ENCODE data around the gene TCF12. TPM values are rescaled to one million over a fixed set of nuclear protein-coding genes. Genes with fewer than 3 reads are reported as not detected.

Gene TCF12
- total and polyA plus RNA-seq, 4 donors = 17.8 to 158 (median 64.4) TPM

- Histone ChIP-seq H3K9me3 (ENCODE audit: control insufficient read depth, low read length) (no peaks in the 10 kb centered on the region), H3K36me3 (ENCODE audit: control insufficient read depth in 1 of 2, insufficient read depth in 2 of 2, low read length in 1 of 2) (no peaks in the 10 kb centered on the region), H3K4me1 (ENCODE audit: control insufficient read depth in 1 of 2, insufficient read depth in 2 of 2, low read length in 2 of 2) (peaks cover 1 to 2% of the 10 kb centered on the region in 2 donors), H3K27ac (ENCODE audit: low read depth in 1 of 2, low read length in 2 of 2) (no peak overlapping the region), H3K4me3 (ENCODE audit: low read length in 2 of 2) (no peak overlapping the region), H3K27me3 (ENCODE audit: control insufficient read depth in 1 of 2, insufficient read depth in 2 of 2, low read length in 1 of 2) (no peaks in the 10 kb centered on the region)
- 23 to 25% methylated on average over 2 of the region's 2 CpGs for WGBS, 2 donors
- intact Hi-C loops (cut with DNase I) = no loop called here
- DNase-seq (no peak), ATAC-seq (ENCODE audit: low FRiP score) (no peak)
Measured at GRCh38 chr15:57224664-57225063, 306.2 kb downstream of the TCF12 start.

- no peak for DNase-seq
- no peak for ATAC-seq (ENCODE audit: low FRiP score)
- intact Hi-C loops (cut with DNase I) = no loop called here
- H3K4me1 ChIP-seq (ENCODE audit: control insufficient read depth in 1 of 2, insufficient read depth in 2 of 2, low read length in 2 of 2) = peaks cover 0 to 2% of the 10 kb centered on the region in 2 donors
- no peak overlapping the region for H3K4me3 ChIP-seq (ENCODE audit: low read length in 2 of 2)
- 82 to 97% methylated on average over 3 of the region's 3 CpGs for WGBS, 2 donors
- H3K27me3 ChIP-seq (ENCODE audit: control insufficient read depth in 1 of 2, insufficient read depth in 2 of 2, low read length in 1 of 2) = no peaks in the 10 kb centered on the region
- no peaks in the 10 kb centered on the region for H3K36me3 ChIP-seq (ENCODE audit: control insufficient read depth in 1 of 2, insufficient read depth in 2 of 2, low read length in 1 of 2)
- no peak overlapping the region for H3K27ac ChIP-seq (ENCODE audit: low read depth in 1 of 2, low read length in 2 of 2)
- no peaks in the 10 kb centered on the region for H3K9me3 ChIP-seq (ENCODE audit: control insufficient read depth, low read length)
Measured at GRCh38 chr15:57227166-57227565, 308.7 kb downstream of the TCF12 start.

GRCh38 chr15:57227899-57228298, 309.5 kb downstream of the TCF12 start:
- intact Hi-C loops (cut with DNase I) = no loop called here
- ATAC-seq (ENCODE audit: low FRiP score) (no peak), DNase-seq (no peak)
- 58 to 68% methylated on average over 2 of the region's 2 CpGs for WGBS, 2 donors
- peaks cover 0 to 2% of the 10 kb centered on the region in 2 donors for H3K4me1 ChIP-seq (ENCODE audit: control insufficient read depth in 1 of 2, insufficient read depth in 2 of 2, low read length in 2 of 2)
- no peak overlapping the region for H3K27ac ChIP-seq (ENCODE audit: low read depth in 1 of 2, low read length in 2 of 2)
- no peak overlapping the region for H3K4me3 ChIP-seq (ENCODE audit: low read length in 2 of 2)
- H3K27me3 ChIP-seq (ENCODE audit: control insufficient read depth in 1 of 2, insufficient read depth in 2 of 2, low read length in 1 of 2) = no peaks in the 10 kb centered on the region
- no peaks in the 10 kb centered on the region for H3K36me3 ChIP-seq (ENCODE audit: control insufficient read depth in 1 of 2, insufficient read depth in 2 of 2, low read length in 1 of 2)
- no peaks in the 10 kb centered on the region for H3K9me3 ChIP-seq (ENCODE audit: control insufficient read depth, low read length)

- H3K4me1 ChIP-seq (ENCODE audit: control insufficient read depth in 1 of 2, insufficient read depth in 2 of 2, low read length in 2 of 2) = peaks cover 0 to 2% of the 10 kb centered on the region in 2 donors
- no peak overlapping the region for H3K27ac ChIP-seq (ENCODE audit: low read depth in 1 of 2, low read length in 2 of 2)
- no peaks in the 10 kb centered on the region for H3K9me3 ChIP-seq (ENCODE audit: control insufficient read depth, low read length)
- DNase-seq (no peak), ATAC-seq (ENCODE audit: low FRiP score) (no peak)
- 75 to 79% methylated on average over 4 of the region's 4 CpGs for WGBS, 2 donors
- H3K36me3 ChIP-seq (ENCODE audit: control insufficient read depth in 1 of 2, insufficient read depth in 2 of 2, low read length in 1 of 2) = no peaks in the 10 kb centered on the region
- H3K4me3 ChIP-seq (ENCODE audit: low read length in 2 of 2) = no peak overlapping the region
- intact Hi-C loops (cut with DNase I) = no loop called here
- no peaks in the 10 kb centered on the region for H3K27me3 ChIP-seq (ENCODE audit: control insufficient read depth in 1 of 2, insufficient read depth in 2 of 2, low read length in 1 of 2)
Measured at GRCh38 chr15:57228395-57228794, 310.0 kb downstream of the TCF12 start.

- Histone ChIP-seq H3K36me3 (ENCODE audit: control insufficient read depth in 1 of 2, insufficient read depth in 2 of 2, low read length in 1 of 2) (peaks cover 0 to 2% of the 10 kb centered on the region in 2 donors), H3K4me1 (ENCODE audit: control insufficient read depth in 1 of 2, insufficient read depth in 2 of 2, low read length in 2 of 2) (peaks cover 0 to 2% of the 10 kb centered on the region in 2 donors), H3K4me3 (ENCODE audit: low read length in 2 of 2) (no peak overlapping the region), H3K9me3 (ENCODE audit: control insufficient read depth, low read length) (no peaks in the 10 kb centered on the region), H3K27ac (ENCODE audit: low read depth in 1 of 2, low read length in 2 of 2) (no peak overlapping the region), H3K27me3 (ENCODE audit: control insufficient read depth in 1 of 2, insufficient read depth in 2 of 2, low read length in 1 of 2) (no peaks in the 10 kb centered on the region)
- intact Hi-C loops (cut with DNase I) = no loop called here
- DNase-seq = no peak
- no peak for ATAC-seq (ENCODE audit: low FRiP score)
Measured at GRCh38 chr15:57229051-57229450, 310.6 kb downstream of the TCF12 start.

GRCh38 chr15:57231559-57231958, 313.1 kb downstream of the TCF12 start:
- intact Hi-C loops (cut with DNase I) = loop anchor here in 1 of 2 donors (10.0 kb wide), 1 partner anchor 73 kb away; no protein-coding TSS in a partner anchor
- H3K36me3 ChIP-seq (ENCODE audit: control insufficient read depth in 1 of 2, insufficient read depth in 2 of 2, low read length in 1 of 2) = peaks cover 0 to 3% of the 10 kb centered on the region in 2 donors
- peaks cover 0 to 7% of the 10 kb centered on the region in 2 donors for H3K4me1 ChIP-seq (ENCODE audit: control insufficient read depth in 1 of 2, insufficient read depth in 2 of 2, low read length in 2 of 2)
- DNase-seq = no peak
- H3K27ac ChIP-seq (ENCODE audit: low read depth in 1 of 2, low read length in 2 of 2) = no peak overlapping the region
- no peaks in the 10 kb centered on the region for H3K9me3 ChIP-seq (ENCODE audit: control insufficient read depth, low read length)
- WGBS, 2 donors = 97 to 98% methylated on average over 1 of the region's 1 CpG
- H3K4me3 ChIP-seq (ENCODE audit: low read length in 2 of 2) = no peak overlapping the region
- no peaks in the 10 kb centered on the region for H3K27me3 ChIP-seq (ENCODE audit: control insufficient read depth in 1 of 2, insufficient read depth in 2 of 2, low read length in 1 of 2)
- ATAC-seq (ENCODE audit: low FRiP score) = no peak

- Histone ChIP-seq H3K27me3 (ENCODE audit: control insufficient read depth in 1 of 2, insufficient read depth in 2 of 2, low read length in 1 of 2) (no peaks in the 10 kb centered on the region), H3K9me3 (ENCODE audit: control insufficient read depth, low read length) (no peaks in the 10 kb centered on the region), H3K4me1 (ENCODE audit: control insufficient read depth in 1 of 2, insufficient read depth in 2 of 2, low read length in 2 of 2) (peaks cover 0 to 4% of the 10 kb centered on the region in 2 donors), H3K27ac (ENCODE audit: low read depth in 1 of 2, low read length in 2 of 2) (no peak overlapping the region), H3K36me3 (ENCODE audit: control insufficient read depth in 1 of 2, insufficient read depth in 2 of 2, low read length in 1 of 2) (peaks cover 0 to 3% of the 10 kb centered on the region in 2 donors), H3K4me3 (ENCODE audit: low read length in 2 of 2) (no peak overlapping the region)
- intact Hi-C loops (cut with DNase I) = loop anchor here in 1 of 2 donors (10.0 kb wide), 1 partner anchor 71 kb away; no protein-coding TSS in a partner anchor
- ATAC-seq (ENCODE audit: low FRiP score) (no peak), DNase-seq (no peak)
- 84 to 91% methylated on average over 2 of the region's 2 CpGs for WGBS, 2 donors
Measured at GRCh38 chr15:57234156-57234555, 315.7 kb downstream of the TCF12 start.

GRCh38 chr15:57235186-57235585, 316.7 kb downstream of the TCF12 start:
- WGBS, 2 donors = 93 to 96% methylated on average over 4 of the region's 4 CpGs

GRCh38 chr15:57235873-57236272, 317.4 kb downstream of the TCF12 start:
- intact Hi-C loops (cut with DNase I) = loop anchor here in 1 of 2 donors (10.0 kb wide), 1 partner anchor 69 kb away; no protein-coding TSS in a partner anchor

More at GRCh38 chr15:57235186-57235585, 316.7 kb downstream of the TCF12 start:
- no peak overlapping the region for H3K4me3 ChIP-seq (ENCODE audit: low read length in 2 of 2)
- peaks cover 0 to 3% of the 10 kb centered on the region in 2 donors for H3K36me3 ChIP-seq (ENCODE audit: control insufficient read depth in 1 of 2, insufficient read depth in 2 of 2, low read length in 1 of 2)
- no peak for DNase-seq
- H3K27me3 ChIP-seq (ENCODE audit: control insufficient read depth in 1 of 2, insufficient read depth in 2 of 2, low read length in 1 of 2) = no peaks in the 10 kb centered on the region
- no peak for ATAC-seq (ENCODE audit: low FRiP score)
- intact Hi-C loops (cut with DNase I) = loop anchor here in 1 of 2 donors (10.0 kb wide), 1 partner anchor 70 kb away; no protein-coding TSS in a partner anchor
- H3K27ac ChIP-seq (ENCODE audit: low read depth in 1 of 2, low read length in 2 of 2) = no peak overlapping the region
- no peaks in the 10 kb centered on the region for H3K9me3 ChIP-seq (ENCODE audit: control insufficient read depth, low read length)
- peaks cover 0 to 4% of the 10 kb centered on the region in 2 donors for H3K4me1 ChIP-seq (ENCODE audit: control insufficient read depth in 1 of 2, insufficient read depth in 2 of 2, low read length in 2 of 2)

More at GRCh38 chr15:57235873-57236272, 317.4 kb downstream of the TCF12 start:
- H3K27me3 ChIP-seq (ENCODE audit: control insufficient read depth in 1 of 2, insufficient read depth in 2 of 2, low read length in 1 of 2) = no peaks in the 10 kb centered on the region
- H3K27ac ChIP-seq (ENCODE audit: low read depth in 1 of 2, low read length in 2 of 2) = no peak overlapping the region
- H3K9me3 ChIP-seq (ENCODE audit: control insufficient read depth, low read length) = no peaks in the 10 kb centered on the region
- H3K4me3 ChIP-seq (ENCODE audit: low read length in 2 of 2) = no peak overlapping the region
- DNase-seq (no peak), ATAC-seq (ENCODE audit: low FRiP score) (no peak)
- peaks cover 0 to 4% of the 10 kb centered on the region in 2 donors for H3K4me1 ChIP-seq (ENCODE audit: control insufficient read depth in 1 of 2, insufficient read depth in 2 of 2, low read length in 2 of 2)
- WGBS, 2 donors = 36 to 39% methylated on average over 4 of the region's 4 CpGs
- H3K36me3 ChIP-seq (ENCODE audit: control insufficient read depth in 1 of 2, insufficient read depth in 2 of 2, low read length in 1 of 2) = peaks cover 0 to 3% of the 10 kb centered on the region in 2 donors
